ENCODE data around the gene HSF2. TPM values are rescaled to one million over a fixed set of nuclear protein-coding genes. Genes with fewer than 3 reads are reported as not detected.

HSF2 gene, protein sequence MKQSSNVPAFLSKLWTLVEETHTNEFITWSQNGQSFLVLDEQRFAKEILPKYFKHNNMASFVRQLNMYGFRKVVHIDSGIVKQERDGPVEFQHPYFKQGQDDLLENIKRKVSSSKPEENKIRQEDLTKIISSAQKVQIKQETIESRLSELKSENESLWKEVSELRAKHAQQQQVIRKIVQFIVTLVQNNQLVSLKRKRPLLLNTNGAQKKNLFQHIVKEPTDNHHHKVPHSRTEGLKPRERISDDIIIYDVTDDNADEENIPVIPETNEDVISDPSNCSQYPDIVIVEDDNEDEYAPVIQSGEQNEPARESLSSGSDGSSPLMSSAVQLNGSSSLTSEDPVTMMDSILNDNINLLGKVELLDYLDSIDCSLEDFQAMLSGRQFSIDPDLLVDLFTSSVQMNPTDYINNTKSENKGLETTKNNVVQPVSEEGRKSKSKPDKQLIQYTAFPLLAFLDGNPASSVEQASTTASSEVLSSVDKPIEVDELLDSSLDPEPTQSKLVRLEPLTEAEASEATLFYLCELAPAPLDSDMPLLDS
- total RNA-seq (2014; rRNA removed; shearing (Covaris generic)) = 43.2 and 51.4 TPM in 2 replicates

DNA sequence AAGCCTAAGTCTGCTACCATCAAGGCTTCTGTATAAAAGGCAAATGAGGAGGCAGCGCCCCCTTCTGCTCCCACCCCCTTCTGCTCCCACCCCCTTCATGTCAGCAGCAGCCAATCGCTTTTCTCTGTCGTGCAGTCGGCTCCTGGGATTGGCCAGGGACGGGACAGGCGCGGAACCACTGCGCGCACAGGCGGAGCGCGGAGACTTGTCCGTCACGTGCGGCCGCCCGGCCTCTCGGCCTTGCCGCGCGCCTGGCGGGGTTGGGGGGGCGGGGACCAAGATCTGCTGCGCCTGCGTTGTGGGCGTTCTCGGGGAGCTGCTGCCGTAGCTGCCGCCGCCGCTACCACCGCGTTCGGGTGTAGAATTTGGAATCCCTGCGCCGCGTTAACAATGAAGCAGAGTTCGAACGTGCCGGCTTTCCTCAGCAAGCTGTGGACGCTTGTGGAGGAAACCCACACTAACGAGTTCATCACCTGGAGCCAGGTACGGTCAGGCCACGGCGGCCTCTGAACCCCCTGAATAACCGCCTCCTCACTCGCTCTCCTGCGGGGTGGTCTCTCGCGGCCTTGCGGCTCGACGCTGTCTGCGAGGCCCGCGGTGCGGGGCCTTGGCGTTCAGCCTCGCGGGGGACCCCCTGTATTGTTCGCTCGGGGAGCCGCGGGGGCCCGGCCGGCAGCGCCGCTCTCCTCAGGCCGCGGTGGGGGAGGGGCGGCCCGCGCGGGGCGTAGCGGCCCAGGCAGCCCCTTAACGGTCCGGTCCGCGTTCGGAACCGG is at the start of gene HSF2:
Gene HSF2 (plus strand): TSS at position 305 of the 773 bp plus-strand sequence. CDS start 86 bp downstream, at position 391.
- DNase-seq (ENCODE audit: low spot score) = peak; percentile 94

DNA sequence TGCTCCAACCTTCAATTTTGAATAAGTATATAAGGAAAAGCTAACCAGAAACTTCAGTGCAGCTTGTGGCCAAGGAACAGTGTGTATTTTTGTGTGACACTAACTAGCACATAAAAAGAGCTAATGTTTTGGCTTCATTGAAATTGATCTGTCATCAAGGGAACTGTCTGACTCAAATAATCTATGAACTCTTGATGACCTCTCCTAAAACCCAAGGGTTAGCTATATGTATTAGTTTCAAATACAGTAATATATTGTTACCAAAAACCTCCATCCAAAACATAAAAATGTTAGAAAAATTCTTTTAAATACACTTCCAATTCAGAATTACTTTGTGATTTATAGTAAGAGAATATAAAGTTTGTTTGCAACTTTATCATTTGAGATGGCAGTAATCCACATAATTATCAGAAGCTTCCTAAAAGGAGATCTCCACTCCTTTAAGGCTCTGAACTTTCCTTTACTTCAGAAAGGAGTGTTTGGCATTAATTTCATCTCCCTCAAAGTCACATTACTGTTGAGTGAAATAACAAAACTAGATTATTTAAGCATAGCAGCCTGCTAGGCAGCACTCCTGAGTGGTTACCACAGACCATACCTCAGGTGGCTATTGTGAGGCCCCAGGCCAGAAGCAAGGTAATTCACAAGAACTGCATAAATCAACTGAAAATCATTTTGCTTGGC is 46.3 kb upstream of the HSF2 start:
- no peak for DNase-seq (ENCODE audit: low spot score)

DNA sequence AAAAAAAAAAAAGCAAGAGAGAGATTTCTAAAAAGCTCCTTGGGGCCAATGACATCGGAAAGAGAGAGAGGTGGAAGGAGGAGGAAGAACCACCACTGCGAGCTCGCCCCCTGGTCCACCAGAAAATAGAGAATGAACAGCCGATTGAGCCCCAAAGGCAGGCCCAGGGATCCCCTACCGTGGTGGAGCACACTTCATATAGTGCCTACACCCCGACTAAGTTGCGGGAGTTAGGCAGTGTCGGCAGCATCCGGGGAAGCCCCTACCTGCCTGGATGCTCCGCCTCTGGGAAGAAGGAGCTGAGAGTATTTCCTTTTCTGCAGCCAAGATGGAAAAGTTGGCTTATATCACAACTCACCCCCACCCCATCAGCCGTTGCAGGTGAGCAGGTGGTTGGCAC is 38.6 kb upstream of the HSF2 start:
- DNase-seq (ENCODE audit: low spot score) = no peak

DNA sequence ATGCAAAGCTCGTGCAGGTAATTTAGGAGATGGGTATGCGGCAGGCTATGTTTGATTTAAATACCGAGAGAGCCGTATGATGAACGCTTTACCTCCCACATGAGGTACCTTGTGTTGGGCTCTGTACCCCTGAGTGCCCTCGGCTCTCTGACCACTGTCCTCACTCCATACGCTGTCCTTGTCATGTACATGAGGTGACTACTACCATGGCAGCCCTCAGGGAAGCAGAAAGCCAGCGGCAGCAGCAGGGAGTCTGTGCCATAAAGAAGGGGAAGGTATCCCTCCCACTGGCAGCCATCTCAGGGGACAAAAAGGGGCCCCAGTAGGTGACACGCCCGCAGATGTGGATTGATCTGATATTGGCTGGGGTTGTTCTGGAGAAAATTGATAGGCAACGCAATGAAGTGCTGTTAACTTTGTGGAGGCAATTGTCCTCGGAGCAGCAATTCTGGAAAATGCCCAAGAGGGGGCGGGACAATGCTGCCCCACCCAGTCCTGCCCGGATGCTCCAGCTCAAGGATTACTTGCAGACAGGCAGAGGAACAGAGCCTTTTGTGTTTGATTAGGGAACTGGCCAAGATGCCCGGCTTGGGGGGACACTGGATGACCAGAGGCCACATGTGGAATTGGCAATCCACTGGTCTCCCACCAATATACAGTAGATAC is 38.0 kb upstream of the HSF2 start:
- DNase-seq (ENCODE audit: low spot score) = no peak

DNA sequence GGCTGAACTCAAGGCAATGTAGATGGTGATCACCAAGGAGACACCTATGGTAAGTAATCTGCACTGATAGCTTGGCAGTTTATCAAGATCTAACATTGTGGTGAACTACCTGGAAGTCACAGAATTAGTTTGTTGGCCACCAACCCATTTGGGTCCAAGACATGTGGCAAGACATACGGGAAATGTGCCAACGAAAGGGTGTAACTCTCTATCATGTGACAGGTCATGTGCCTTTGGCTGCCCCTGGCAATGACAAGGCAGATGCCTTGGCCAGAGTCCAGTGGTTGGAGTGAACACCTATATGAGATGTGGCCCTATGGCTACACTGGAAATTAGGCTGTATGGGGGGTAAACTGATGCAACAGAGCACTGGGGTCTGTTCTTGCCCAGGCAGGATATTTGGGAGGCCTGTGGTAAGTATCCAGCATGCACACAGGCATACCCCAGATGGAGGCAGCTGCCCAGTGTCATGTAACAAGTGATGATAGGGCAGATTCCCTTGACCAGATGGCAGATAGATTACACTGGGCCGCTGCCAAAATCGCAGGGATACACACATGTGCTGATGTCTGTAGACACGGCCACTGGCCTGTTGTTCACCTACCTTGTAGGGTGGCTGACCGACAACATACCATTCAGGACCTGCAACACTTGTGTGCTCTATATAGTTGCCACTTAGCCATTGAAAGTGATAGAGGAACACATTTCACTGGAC is 35.5 kb upstream of the HSF2 start:
- no peak for DNase-seq (ENCODE audit: low spot score)

DNA sequence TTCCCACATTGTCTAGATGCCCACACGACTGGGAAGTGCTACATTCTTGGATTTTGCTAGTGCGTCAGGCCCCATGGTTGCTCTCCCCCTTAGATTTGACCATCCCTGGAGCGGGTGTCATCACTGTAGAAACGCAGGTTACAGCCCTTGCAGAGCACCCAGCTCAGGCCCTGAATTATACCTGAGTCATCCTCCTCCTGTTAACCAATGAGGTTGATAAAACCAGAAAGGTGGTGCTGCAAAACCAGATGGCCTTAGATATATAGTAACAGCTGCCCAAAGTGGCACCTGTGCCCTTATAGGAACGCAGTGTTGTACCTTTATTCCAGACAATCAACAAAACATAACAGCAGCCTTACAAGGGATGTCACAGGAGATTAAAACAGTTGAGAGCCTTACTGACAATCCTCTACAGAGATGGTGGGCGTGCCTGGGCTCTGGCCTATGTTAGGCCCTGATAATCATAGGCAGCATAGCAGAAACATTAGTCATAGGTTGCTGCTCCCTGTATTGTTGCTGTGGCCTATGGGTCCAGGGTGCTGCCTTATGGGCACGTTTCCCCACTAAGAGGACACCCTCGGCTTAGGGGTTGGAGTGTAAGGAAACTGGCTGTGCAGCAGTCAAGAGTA is 33.6 kb upstream of the HSF2 start:
- DNase-seq (ENCODE audit: low spot score) = peak; percentile 35

DNA sequence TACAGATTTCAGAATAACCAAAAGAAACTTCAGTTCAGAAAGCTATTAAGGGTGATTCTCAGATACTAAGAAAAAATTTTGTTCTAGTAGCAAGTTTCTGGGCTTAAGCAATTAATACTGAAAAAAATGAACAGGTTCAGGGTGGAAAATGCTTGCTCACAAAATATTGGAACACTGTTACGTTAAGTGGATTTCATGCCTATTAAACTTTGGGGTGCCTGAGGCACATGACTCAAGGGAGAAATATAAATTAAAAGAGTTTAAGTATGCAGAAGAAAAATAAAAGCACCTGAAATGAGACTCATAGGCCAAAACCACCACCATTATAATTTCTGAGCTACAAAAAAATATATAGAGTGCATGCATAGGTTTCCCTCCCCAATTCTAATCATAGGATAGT is 32.3 kb upstream of the HSF2 start:
- no peak for DNase-seq (ENCODE audit: low spot score)

DNA sequence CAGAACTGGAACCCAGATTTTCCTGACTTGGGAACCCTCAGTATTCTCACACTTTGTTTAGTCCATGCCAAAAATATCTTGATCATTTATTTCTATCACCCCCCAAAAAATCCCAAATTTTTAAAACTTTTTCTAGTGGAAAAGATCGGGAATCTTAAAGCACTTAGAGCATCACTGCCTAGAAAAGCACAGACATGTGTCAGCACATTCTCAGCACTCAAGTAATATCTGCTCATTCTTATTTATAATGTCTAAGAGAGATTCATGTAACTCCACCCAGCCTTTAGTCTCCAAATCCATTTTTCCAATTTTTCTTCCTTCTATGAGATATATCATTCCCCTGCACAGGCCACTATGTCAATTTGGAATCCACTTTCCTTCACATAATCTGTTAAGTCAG is 29.9 kb upstream of the HSF2 start:
- no peak for DNase-seq (ENCODE audit: low spot score)

DNA sequence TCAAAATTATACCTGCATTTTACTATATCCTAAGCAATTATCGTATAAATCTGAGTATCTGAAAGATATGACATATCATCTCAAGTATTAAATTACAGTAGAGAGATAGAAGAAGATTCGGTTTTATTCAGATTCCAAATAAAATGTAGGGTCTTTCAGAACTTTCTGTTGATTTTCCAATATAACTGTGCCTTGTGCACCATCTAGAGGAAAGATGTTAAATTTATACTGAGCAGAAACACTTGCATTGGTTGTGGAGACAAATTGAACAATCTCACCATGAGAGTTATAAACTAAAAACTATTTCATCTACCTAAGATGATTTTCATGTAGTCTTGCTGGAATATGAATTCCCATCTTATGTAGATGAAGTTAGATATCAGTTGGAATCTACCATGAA is 26.8 kb upstream of the HSF2 start:
- no peak for DNase-seq (ENCODE audit: low spot score)

DNA sequence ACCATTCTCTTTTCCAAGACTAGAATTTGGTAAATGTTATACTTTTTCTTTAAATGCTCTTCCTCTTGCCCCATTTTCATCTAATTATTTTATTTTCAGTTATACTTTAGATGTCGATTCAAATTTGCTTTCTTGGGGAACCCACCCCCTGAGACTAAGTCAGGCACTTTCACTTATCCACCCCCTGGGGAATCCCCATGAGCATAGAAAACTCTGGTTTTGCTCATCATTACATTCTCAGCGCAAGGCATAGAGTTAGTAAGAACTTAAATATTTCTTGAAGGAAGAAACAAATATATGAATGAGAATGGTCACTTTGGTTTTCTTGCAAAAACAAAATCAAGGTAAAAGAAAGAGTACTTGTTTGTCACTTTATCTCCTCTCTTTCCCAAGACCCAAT is 25.1 kb upstream of the HSF2 start:
- no peak for DNase-seq (ENCODE audit: low spot score)

DNA sequence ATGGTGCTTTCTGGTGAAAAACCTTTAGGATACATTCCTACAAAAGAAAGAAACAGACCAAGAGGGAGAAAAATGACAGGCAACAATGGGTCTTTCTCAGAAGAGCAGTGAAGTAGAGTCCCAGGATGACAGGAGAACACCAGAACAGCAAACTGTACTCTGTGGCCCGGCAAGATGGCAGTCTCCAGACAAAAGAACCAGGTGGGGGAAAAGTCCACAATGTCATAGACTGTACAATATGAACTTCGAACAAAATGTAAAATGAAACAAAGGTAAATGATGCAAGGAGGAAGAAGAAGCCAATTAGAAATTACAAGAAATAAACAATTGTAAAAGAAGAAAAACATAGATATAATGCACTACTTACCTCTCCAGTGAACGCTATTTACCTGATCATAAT is 23.2 kb upstream of the HSF2 start:
- no peak for DNase-seq (ENCODE audit: low spot score)

DNA sequence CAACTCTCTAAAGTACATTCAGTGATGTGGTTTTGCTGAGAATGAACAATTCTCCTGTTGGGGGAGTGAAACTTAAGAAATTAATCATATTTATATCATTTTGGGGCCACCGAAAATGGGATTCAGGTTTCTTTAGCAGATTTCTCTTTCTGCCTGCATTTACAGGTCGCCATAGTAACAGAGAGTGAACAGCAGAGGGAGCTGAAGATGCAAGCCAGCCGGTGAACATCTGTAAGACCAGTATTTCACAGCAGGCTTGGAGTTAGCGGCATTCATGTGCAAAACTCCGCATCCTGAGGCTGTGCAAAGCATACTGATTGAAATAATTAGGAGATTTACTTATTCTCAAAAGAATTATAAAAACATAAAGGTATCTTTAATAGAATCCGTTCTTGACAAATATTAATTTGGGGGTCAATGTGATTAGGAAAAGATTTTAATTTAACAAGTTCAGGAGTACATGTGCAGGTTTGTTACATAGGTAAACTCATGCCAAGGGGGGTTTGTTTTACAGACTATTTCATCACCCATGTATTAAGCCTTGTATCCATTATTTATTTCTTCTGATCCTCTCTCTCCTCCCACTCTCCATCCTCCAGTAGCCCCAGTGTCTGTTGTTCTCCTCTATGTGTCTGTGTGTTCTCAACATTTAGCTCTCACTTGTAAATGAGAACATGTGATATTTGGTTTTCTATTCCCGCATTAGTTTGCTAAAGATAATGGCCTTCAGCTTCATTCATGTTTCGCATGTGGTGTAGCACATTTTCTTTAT is 17.8 kb upstream of the HSF2 start:
- DNase-seq (ENCODE audit: low spot score) = peak; percentile 54

DNA sequence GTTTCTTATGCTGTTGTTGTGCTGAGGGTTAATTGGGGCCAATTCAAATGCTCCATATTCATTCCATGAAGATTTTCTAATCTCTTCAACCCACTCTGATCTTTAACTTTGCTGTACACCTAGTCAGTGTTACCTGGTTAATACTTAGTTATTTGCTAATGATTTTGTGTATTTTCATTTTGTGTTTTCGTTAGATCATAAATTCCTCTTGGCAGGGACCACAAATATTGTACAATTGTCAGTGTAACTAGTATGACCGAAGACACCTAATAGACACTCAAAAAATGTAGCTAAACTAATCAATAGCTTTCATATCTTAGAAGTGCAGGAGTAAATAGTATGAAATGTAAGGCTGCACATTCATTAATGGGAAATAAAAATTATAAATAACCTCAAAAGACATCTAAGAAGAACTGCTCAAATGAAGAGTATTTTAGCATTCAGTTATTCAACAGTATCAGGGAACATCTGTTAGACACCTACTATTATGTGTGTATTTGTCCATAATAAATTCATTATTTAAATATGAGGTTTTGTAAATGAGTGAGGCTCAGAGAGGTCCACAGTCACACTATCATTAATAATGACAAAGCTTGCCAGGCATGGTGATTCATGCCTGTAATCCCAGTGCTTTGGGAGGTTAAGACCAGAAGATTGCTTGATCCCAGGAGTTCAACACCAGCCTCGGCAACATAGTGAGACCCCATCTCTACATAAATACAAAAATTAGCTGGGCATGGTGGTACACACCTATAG is 13.4 kb upstream of the HSF2 start:
- no peak for DNase-seq (ENCODE audit: low spot score)

DNA sequence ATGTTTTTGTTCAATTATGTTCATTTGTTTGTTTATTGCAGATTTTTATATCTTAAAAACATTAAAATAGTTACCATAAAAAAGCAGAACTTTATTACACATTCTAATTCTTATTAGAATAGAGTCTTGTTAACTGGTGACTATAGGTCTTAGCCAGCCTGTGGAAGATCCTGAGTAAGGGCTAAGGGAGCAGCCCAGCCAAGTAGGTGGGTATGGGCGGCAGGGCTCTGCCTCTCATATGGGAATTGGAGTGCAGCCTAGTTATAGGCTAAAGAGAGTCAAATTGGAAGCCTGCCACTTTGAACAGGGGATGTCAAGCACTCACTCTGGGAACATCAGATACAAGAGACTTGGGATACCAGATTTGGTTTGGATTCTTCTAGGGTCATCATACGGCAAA is 10.5 kb upstream of the HSF2 start:
- DNase-seq (ENCODE audit: low spot score) = no peak

DNA sequence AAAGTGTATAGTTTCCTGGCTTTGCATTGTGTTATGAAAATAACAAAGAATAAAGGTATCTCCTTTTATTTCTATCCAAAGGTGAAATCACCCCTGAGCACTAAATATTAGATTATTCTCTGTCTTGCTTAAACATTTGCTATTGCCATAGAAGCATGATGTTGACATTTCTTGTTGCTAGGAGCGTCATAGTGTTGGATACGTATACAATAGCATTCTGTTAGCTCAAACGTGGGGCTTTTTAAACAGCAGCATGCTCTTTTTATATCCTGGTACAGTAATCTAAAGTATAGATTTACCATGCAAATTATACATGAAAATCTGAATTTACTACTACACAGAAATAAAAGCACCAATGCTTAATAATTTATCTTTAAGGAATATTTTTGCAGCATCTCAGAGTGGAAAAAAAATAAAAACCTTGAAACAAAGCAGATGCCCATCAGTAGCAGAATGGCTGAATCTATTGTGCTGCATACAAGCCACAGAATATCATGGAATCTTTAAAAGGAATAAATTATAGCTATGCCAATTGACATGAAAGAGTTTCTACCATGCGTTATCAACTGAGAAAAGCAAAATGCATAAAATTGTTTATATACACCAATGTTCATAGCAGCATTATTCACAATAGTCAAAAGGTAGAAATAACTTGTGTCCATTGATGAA is 9.6 kb upstream of the HSF2 start:
- no peak for DNase-seq (ENCODE audit: low spot score)

DNA sequence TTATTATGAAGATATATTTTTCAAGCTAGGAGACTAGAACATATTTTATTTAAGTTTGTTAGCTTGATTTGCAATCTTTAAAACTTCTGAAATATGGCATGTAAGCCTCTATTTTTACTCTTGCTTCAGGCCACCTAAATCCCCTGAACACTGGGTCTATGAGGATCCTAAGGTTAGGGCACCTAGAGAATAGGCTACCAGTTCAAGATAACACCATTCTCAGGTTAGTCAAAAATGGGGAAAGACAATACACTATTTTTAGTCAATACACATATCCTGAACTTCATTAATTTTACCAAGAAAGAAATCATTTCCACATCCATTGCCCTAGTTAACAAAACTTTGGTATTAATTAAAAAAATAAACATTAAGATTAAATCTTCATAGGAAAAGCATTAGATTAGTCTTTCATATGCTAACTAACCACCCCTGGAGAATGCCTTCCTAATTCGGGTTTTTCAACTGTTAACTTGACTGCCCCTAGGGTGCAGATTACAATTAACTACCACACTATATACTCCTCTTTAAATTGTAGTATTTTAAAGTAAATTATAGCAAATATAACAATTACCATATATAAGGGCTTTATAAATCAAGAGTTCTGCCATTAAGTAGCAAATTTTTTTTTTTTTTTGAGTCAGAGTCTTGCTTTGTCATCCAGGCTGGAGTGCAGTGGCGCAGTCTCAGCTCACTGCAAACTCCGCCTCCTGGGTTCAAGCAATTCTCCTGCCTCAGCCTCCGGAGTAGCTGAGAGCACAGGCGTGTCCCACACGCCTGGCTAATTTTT is 6.7 kb upstream of the HSF2 start:
- no peak for DNase-seq (ENCODE audit: low spot score)

DNA sequence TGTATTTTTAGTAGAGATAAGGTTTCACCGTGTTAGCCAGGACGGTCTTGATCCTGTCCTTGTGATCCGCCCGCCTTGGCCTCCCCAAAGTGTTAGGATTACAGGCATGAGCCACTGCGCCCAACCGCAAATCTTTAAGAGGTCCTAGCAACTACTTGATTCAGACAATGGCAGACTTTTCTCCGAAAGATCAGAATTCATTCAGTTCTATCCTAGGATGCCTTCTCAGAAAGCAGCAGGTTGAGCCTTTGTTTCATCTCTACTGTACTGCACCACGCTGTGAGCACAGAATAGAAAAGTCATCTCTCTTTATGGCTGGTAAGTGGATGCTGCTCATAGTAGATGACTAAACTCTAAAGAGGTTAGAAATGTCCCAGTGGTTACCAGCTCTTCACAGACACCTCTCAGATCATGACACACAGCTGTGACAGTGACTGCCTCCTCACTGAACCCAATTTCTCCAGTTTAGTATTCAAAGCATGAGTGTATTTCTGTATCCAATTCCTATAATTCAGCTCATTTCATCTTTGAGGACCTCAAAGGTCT is 6.0 kb upstream of the HSF2 start:
- DNase-seq (ENCODE audit: low spot score) = no peak

All from A172 (cell line).